Neural progenitor cell (in vitro differentiated cells): ENCODE results near the gene SVIP. TPM values are rescaled to one million over a fixed set of nuclear protein-coding genes. Genes with fewer than 3 reads are reported as not detected.

ENCODE experiments used
- DNase-seq: peaks from one replicate; pipeline ENCODE4 v3.0.0-alpha.2; 2016; ENCODE audit warnings: low spot score
- H2AFZ ChIP-seq: fragments of 200-600 bp; sonication (generic); replicated peaks from 2 replicates; pipeline ENCODE4 v1.6.1; 2016; ENCODE audit warnings: antibody characterized with exemption
- H3F3A ChIP-seq: fragments of 200-600 bp; sonication (generic); 2 replicates; pipeline ENCODE4 v1.6.1; 2016; ENCODE audit warnings: antibody characterized with exemption, low read depth
- H3K27ac ChIP-seq: fragments of 200-600 bp; sonication (generic); 2 replicates; pipeline ENCODE4 v1.5.1; 2016; ENCODE audit warnings: mild to moderate bottlenecking
- H3K27me3 ChIP-seq: fragments of 200-600 bp; sonication (generic); 2 replicates; pipeline ENCODE4 v1.6.1; 2016; ENCODE audit warnings: mild to moderate bottlenecking, moderate library complexity
- H3K36me3 ChIP-seq: fragments of 200-600 bp; sonication (generic); 2 replicates; pipeline ENCODE4 v1.5.1; 2016
- H3K4me1 ChIP-seq: fragments of 200-600 bp; sonication (generic); 2 replicates; pipeline ENCODE4 v1.6.1; 2016; ENCODE audit warnings: mixed run types
- H3K4me2 ChIP-seq: fragments of 200-600 bp; sonication (generic); 2 replicates; pipeline ENCODE4 v1.6.1; 2016
- H3K4me3 ChIP-seq: fragments of 200-600 bp; sonication (generic); 2 replicates; pipeline ENCODE4 v1.5.1; 2016
- H3K79me2 ChIP-seq: fragments of 200-600 bp; sonication (generic); 2 replicates; pipeline ENCODE4 v1.6.1; 2016; ENCODE audit warnings: low read depth
- H3K9ac ChIP-seq: fragments of 200-600 bp; sonication (generic); 2 replicates; pipeline ENCODE4 v1.6.1; 2016
- H3K9me3 ChIP-seq: fragments of 200-600 bp; sonication (generic); 2 replicates; pipeline ENCODE4 v1.5.1; 2016; ENCODE audit warnings: low read depth
- H4K20me1 ChIP-seq: fragments of 200-600 bp; sonication (generic); 2 replicates; pipeline ENCODE4 v1.6.1; 2016; ENCODE audit warnings: low read depth
- H3K27ac Mint-ChIP-seq: 3 replicates; pipeline ENCODE4 v1.8.0; 2021; ENCODE audit warnings: mixed read lengths
- H3K27me3 Mint-ChIP-seq: 2 replicates; pipeline ENCODE4 v1.8.0; 2022; ENCODE audit warnings: low read depth, mild to moderate bottlenecking, inconsistent platforms, moderate library complexity, mixed read lengths; ENCODE audit not compliant: insufficient read depth
- H3K36me3 Mint-ChIP-seq: 3 replicates; pipeline ENCODE4 v1.8.0; 2021; ENCODE audit warnings: mixed read lengths
- H3K4me1 Mint-ChIP-seq: 3 replicates; pipeline ENCODE4 v1.8.0; 2021; ENCODE audit warnings: mixed read lengths
- H3K4me3 Mint-ChIP-seq: 3 replicates; pipeline ENCODE4 v1.8.0; 2021; ENCODE audit warnings: mild to moderate bottlenecking, moderate library complexity, mixed read lengths
- H3K9me3 Mint-ChIP-seq: 3 replicates; pipeline ENCODE4 v1.8.0; 2020; ENCODE audit warnings: mixed read lengths
- EZH2 ChIP-seq: fragments of 200-600 bp; sonication (generic); IDR thresholded peaks from 2 replicates; pipeline ENCODE4 v1.6.1; 2017; ENCODE audit warnings: antibody characterized with exemption, mild to moderate bottlenecking, moderate library complexity
- EZH2phosphoT487 ChIP-seq: fragments of 200-600 bp; sonication (generic); IDR thresholded peaks from 2 replicates; pipeline ENCODE4 v1.6.1; 2017; ENCODE audit warnings: antibody characterized with exemption
- total RNA-seq: library from RNA; depleted of rRNA; stranded (reverse); fragments of >200 nt; gene quantifications from 2 replicates; pipeline ENCODE4 v1.2.3, GENCODE V29; 2015; ENCODE audit warnings: low replicate concordance
- TF ChIP-seq, protein P1 (sequence below): fragments of 200-600 bp; sonication (generic); IDR thresholded peaks from 2 replicates; pipeline ENCODE4 v1.5.1; 2017; ENCODE audit warnings: antibody characterized with exemption, mild to moderate bottlenecking

Gene SVIP
- total RNA-seq, 1 donor from 2014 or later, result 12.5 TPM

DNA sequence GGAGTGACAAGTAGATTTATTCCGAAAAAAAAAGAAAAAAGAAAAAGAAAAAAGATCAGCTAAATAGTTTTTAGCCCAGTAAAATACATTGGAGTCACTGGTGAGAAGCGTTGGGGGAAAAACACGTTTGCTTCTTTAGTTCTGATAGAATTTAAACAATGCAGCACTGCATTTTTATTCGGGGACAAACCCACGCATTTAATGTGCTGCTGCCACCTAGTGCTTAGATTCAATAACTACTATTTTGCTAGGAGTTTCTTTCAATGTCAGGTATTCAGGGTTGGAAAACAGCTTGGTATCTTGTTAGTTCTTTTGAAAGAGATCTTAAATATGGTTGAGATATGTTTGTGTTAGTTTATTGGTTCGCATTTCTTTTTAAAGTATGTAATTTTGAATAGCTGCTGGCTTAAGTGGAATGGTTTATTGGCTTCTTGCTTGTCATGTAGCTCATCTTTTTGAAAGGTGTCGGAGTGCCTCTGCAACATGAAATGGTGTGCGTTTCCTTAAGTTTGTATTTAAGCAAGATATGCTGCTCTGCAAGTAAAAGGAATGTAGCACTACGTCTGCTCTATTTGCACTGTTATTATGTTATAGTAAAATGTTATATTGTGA, 41.9 kb downstream of the SVIP start:
- Histone ChIP-seq H3K9me3 (no peaks in the 10 kb centered on the region), H3K36me3 (no peaks in the 10 kb centered on the region), H3F3A (no peaks in the 10 kb centered on the region), H3K27ac (no peak overlapping the region), H3K9ac (no peak overlapping the region), H4K20me1 (no peaks in the 10 kb centered on the region), H3K4me2 (no peak overlapping the region), H3K27me3 (no peaks in the 10 kb centered on the region), H3K79me2 (no peaks in the 10 kb centered on the region), H2AFZ (no peak overlapping the region), H3K4me3 (no peak overlapping the region), H3K4me1 (no peaks in the 10 kb centered on the region)
- H3K36me3 Mint-ChIP-seq, result no peaks in the 10 kb centered on the region
- H3K27ac Mint-ChIP-seq, result no peak overlapping the region
- H3K4me1 Mint-ChIP-seq, result peaks cover 14% of the 10 kb centered on the region
- no peaks in the 10 kb centered on the region for H3K27me3 Mint-ChIP-seq
- TF ChIP-seq, protein P1, sequence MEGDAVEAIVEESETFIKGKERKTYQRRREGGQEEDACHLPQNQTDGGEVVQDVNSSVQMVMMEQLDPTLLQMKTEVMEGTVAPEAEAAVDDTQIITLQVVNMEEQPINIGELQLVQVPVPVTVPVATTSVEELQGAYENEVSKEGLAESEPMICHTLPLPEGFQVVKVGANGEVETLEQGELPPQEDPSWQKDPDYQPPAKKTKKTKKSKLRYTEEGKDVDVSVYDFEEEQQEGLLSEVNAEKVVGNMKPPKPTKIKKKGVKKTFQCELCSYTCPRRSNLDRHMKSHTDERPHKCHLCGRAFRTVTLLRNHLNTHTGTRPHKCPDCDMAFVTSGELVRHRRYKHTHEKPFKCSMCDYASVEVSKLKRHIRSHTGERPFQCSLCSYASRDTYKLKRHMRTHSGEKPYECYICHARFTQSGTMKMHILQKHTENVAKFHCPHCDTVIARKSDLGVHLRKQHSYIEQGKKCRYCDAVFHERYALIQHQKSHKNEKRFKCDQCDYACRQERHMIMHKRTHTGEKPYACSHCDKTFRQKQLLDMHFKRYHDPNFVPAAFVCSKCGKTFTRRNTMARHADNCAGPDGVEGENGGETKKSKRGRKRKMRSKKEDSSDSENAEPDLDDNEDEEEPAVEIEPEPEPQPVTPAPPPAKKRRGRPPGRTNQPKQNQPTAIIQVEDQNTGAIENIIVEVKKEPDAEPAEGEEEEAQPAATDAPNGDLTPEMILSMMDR, result peak; percentile 85
- no peak for TF ChIP-seq EZH2
- H3K9me3 Mint-ChIP-seq, result peaks cover 12% of the 10 kb centered on the region
- DNase-seq, result peak; percentile 71
- no peak overlapping the region for H3K4me3 Mint-ChIP-seq

DNA sequence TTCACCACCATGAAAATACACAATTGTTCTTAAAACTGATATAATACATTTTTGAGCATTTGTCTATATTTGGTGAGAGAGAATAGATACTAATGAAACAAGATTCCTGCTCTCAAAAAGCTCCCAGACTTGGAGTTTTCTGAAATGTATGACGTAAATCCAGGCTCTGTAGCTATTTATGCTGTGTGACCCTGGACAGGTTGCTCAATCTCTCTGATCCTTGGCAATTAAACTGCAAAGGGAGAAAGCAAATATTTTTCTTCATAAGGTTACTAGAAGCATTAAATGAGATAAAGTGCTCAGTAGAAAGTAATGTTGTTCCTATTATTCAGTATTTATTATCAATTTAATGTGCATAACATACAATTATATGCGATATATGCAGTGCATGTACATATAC, 42.5 kb downstream of the SVIP start:
- Mint-ChIP-seq H3K36me3 (no peaks in the 10 kb centered on the region), H3K9me3 (peaks cover 12% of the 10 kb centered on the region), H3K27me3 (peaks cover 3% of the 10 kb centered on the region), H3K27ac (no peak overlapping the region), H3K4me3 (no peak overlapping the region), H3K4me1 (peaks cover 12% of the 10 kb centered on the region)
- H3K9ac ChIP-seq, result no peak overlapping the region
- no peak overlapping the region for H2AFZ ChIP-seq
- H3K27ac ChIP-seq, result no peak overlapping the region
- DNase-seq, result no peak
- H3F3A ChIP-seq, result no peaks in the 10 kb centered on the region
- H3K79me2 ChIP-seq, result no peaks in the 10 kb centered on the region
- H3K9me3 ChIP-seq, result no peaks in the 10 kb centered on the region
- H3K4me3 ChIP-seq, result no peak overlapping the region
- H3K36me3 ChIP-seq, result no peaks in the 10 kb centered on the region
- no peaks in the 10 kb centered on the region for H3K27me3 ChIP-seq
- no peaks in the 10 kb centered on the region for H3K4me1 ChIP-seq
- no peak overlapping the region for H3K4me2 ChIP-seq
- TF ChIP-seq EZH2phosphoT487, result no peak
- no peak for TF ChIP-seq EZH2
- TF ChIP-seq, protein P1, result no peak
- no peaks in the 10 kb centered on the region for H4K20me1 ChIP-seq

DNA sequence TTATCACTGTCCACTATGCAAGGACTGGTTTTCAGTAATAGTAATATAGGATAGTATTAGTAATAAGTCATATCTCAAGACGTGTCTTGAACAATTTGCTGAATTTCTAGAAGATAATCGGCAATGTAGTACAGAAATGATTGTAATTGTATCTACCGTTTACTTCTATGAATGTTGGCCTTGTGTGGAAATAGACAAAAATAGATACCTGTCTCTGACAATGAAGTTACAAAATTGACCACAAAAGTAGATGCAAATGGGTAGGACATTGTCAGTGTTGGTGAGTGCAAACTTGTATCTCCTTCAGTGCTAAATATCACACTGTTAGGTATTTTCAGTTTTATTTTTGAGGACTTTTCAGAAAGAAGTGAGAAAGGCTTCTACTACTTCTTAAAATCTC, 43.1 kb downstream of the SVIP start:
- H2AFZ ChIP-seq, result no peak overlapping the region
- no peak for DNase-seq
- H3K79me2 ChIP-seq, result no peaks in the 10 kb centered on the region
- peaks cover under 1% of the 10 kb centered on the region for H3K4me1 ChIP-seq
- no peak for TF ChIP-seq EZH2
- no peak for TF ChIP-seq EZH2phosphoT487
- TF ChIP-seq, protein P1, result no peak
- H3K4me2 ChIP-seq, result no peak overlapping the region
- H3K4me3 ChIP-seq, result no peak overlapping the region
- H3K9ac ChIP-seq, result no peak overlapping the region
- Mint-ChIP-seq H3K9me3 (peaks cover 12% of the 10 kb centered on the region), H3K4me3 (no peak overlapping the region), H3K27me3 (peaks cover 3% of the 10 kb centered on the region), H3K27ac (no peak overlapping the region), H3K4me1 (peaks cover 14% of the 10 kb centered on the region), H3K36me3 (no peaks in the 10 kb centered on the region)
- H3K27me3 ChIP-seq, result no peaks in the 10 kb centered on the region
- no peaks in the 10 kb centered on the region for H3K36me3 ChIP-seq
- no peak overlapping the region for H3K27ac ChIP-seq
- H3K9me3 ChIP-seq, result no peaks in the 10 kb centered on the region
- no peaks in the 10 kb centered on the region for H3F3A ChIP-seq
- H4K20me1 ChIP-seq, result no peaks in the 10 kb centered on the region
